ENCODE measurements around the gene OTP.

DNA sequence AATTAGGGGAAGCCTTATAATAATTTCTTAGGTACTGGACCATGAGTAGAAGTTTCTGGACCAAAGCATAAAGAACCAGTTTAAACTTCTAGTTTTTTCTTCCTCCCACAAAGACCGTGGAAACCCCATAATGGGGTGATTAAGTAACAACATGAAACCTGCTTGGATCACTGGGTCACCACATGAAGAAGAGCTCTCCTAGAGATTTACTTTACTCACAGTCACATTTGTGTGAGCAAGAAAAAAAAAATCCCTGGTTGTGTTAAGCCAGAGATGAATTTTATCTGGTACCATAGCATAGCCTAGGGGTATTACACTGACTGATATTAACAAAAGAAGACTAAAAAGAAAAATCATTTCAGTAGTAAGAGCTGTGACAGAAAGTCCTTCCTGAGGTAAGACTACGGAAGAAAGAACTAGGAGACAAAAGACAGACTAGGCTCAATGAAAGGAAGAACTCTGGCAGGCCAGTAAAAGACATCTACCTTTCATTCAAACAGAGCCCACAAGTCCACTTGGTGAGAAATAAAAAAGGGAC is 15.2 kb downstream of the OTP start:
- TF ChIP-seq, protein P1, sequence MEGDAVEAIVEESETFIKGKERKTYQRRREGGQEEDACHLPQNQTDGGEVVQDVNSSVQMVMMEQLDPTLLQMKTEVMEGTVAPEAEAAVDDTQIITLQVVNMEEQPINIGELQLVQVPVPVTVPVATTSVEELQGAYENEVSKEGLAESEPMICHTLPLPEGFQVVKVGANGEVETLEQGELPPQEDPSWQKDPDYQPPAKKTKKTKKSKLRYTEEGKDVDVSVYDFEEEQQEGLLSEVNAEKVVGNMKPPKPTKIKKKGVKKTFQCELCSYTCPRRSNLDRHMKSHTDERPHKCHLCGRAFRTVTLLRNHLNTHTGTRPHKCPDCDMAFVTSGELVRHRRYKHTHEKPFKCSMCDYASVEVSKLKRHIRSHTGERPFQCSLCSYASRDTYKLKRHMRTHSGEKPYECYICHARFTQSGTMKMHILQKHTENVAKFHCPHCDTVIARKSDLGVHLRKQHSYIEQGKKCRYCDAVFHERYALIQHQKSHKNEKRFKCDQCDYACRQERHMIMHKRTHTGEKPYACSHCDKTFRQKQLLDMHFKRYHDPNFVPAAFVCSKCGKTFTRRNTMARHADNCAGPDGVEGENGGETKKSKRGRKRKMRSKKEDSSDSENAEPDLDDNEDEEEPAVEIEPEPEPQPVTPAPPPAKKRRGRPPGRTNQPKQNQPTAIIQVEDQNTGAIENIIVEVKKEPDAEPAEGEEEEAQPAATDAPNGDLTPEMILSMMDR (IDR thresholded peaks at IDR 0.05) = no peak
- TF ChIP-seq POLR2A (IDR thresholded peaks at IDR 0.05) = no peak
